ENCODE data around the gene TDRD1. TPM values are rescaled to one million over a fixed set of nuclear protein-coding genes. Genes with fewer than 3 reads are reported as not detected.

TDRD1 gene
- total and polyA plus RNA-seq, 4 donors = 0.01 to 0.17 (median 0.07) TPM

- Histone ChIP-seq H3K9me3 (ENCODE audit: control insufficient read depth in 4 of 4, low read length in 3 of 4) (no peaks in the 10 kb centered on the region), H3K36me3 (ENCODE audit: control insufficient read depth in 4 of 4, insufficient read depth in 3 of 4, low read depth in 1 of 4, low read length in 3 of 4) (no peaks in the 10 kb centered on the region)
- WGBS = 71% methylated on average over 4 of the region's 7 CpGs
These were observed 73.7 kb downstream of the TDRD1 start for GRCh38 chr10:114252883-114253282.

GRCh38 chr10:114255227-114255626 is 76.1 kb downstream of the TDRD1 start:
- Histone ChIP-seq H3K9ac (ENCODE audit: low read depth in 1 of 2, low read length in 2 of 2) (no peak overlapping the region), H3K36me3 (ENCODE audit: control insufficient read depth in 4 of 4, insufficient read depth in 3 of 4, low read depth in 1 of 4, low read length in 3 of 4) (no peaks in the 10 kb centered on the region), H3K4me3 (ENCODE audit: low read depth in 1 of 3, low read length in 3 of 3) (no peak overlapping the region), H3K4me1 (ENCODE audit: control insufficient read depth in 4 of 4, insufficient read depth in 4 of 4, low read length in 3 of 4) (no peaks in the 10 kb centered on the region), H3K27me3 (ENCODE audit: control insufficient read depth in 4 of 4, insufficient read depth in 4 of 4, low read length in 3 of 4) (no peaks in the 10 kb centered on the region), H3K27ac (ENCODE audit: low read depth in 1 of 2, low read length in 2 of 2) (no peak overlapping the region), H3K9me3 (ENCODE audit: control insufficient read depth in 4 of 4, low read length in 3 of 4) (no peaks in the 10 kb centered on the region)
- no peak for DNase-seq (ENCODE audit: low spot score)
- 87% methylated on average over 1 of the region's 1 CpG for WGBS
- no peak for TF ChIP-seq RXRA (IDR thresholded peaks at IDR 0.05)
- TF ChIP-seq TAF1 (conservative IDR thresholded peaks at IDR 0.05) = no peak
- no peak for TF ChIP-seq CTCF (IDR thresholded peaks at IDR 0.05; ENCODE audit: low read depth, low read length, missing input control)
- TF ChIP-seq GABPA (IDR thresholded peaks at IDR 0.05 in 1 of 2, conservative IDR thresholded peaks at IDR 0.05 in 1 of 2) = no peak
- no peak for TF ChIP-seq HNF4G (IDR thresholded peaks at IDR 0.05)
- TF ChIP-seq NR2F2 (IDR thresholded peaks at IDR 0.05) = no peak
- no peak for TF ChIP-seq ATF3 (IDR thresholded peaks at IDR 0.05)
- no peak for TF ChIP-seq RAD21 (IDR thresholded peaks at IDR 0.05)
- TF ChIP-seq HNF4A (conservative IDR thresholded peaks at IDR 0.05) = no peak
- no peak for TF ChIP-seq FOXA1 (IDR thresholded peaks at IDR 0.05)

More at GRCh38 chr10:114252883-114253282, 73.7 kb downstream of the TDRD1 start:
- Histone ChIP-seq H3K9ac (ENCODE audit: low read depth in 1 of 2, low read length in 2 of 2) (no peak overlapping the region), H3K4me3 (ENCODE audit: low read depth in 1 of 3, low read length in 3 of 3) (no peak overlapping the region), H3K27ac (ENCODE audit: low read depth in 1 of 2, low read length in 2 of 2) (no peak overlapping the region), H3K4me1 (ENCODE audit: control insufficient read depth in 4 of 4, insufficient read depth in 4 of 4, low read length in 3 of 4) (no peaks in the 10 kb centered on the region), H3K27me3 (ENCODE audit: control insufficient read depth in 4 of 4, insufficient read depth in 4 of 4, low read length in 3 of 4) (no peaks in the 10 kb centered on the region)
- no peak for DNase-seq (ENCODE audit: low spot score)
- TF ChIP-seq SP1 (IDR thresholded peaks at IDR 0.05) = no peak
- TF ChIP-seq EGR1 (IDR thresholded peaks at IDR 0.05; ENCODE audit: low read depth in 2 of 2) = no peak
- TF ChIP-seq JUND (IDR thresholded peaks at IDR 0.05) = no peak

GRCh38 chr10:114256008-114256765 is 77.0 kb downstream of the TDRD1 start:
- no peaks in the 10 kb centered on the region for H3K27me3 ChIP-seq (ENCODE audit: control insufficient read depth in 4 of 4, insufficient read depth in 4 of 4, low read length in 3 of 4)

More at GRCh38 chr10:114256008-114256765, 77.0 kb downstream of the TDRD1 start:
- no peaks in the 10 kb centered on the region for H3K9me3 ChIP-seq (ENCODE audit: control insufficient read depth in 4 of 4, low read length in 3 of 4)
- no peaks in the 10 kb centered on the region for H3K4me1 ChIP-seq (ENCODE audit: control insufficient read depth in 4 of 4, insufficient read depth in 4 of 4, low read length in 3 of 4)
- H3K27ac ChIP-seq (ENCODE audit: low read depth in 1 of 2, low read length in 2 of 2) = no peak overlapping the region
- TF ChIP-seq ATF3 (IDR thresholded peaks at IDR 0.05) (no peak), JUND (IDR thresholded peaks at IDR 0.05) (no peak), RAD21 (IDR thresholded peaks at IDR 0.05) (no peak), NR2F2 (IDR thresholded peaks at IDR 0.05) (no peak), FOXA1 (IDR thresholded peaks at IDR 0.05) (no peak), RXRA (IDR thresholded peaks at IDR 0.05) (no peak), CTCF (IDR thresholded peaks at IDR 0.05; ENCODE audit: low read depth, low read length, missing input control) (no peak)
- no peak overlapping the region for H3K4me3 ChIP-seq (ENCODE audit: low read depth in 1 of 3, low read length in 3 of 3)
- no peak overlapping the region for H3K9ac ChIP-seq (ENCODE audit: low read depth in 1 of 2, low read length in 2 of 2)
- WGBS = 78% methylated on average over 12 of the region's 12 CpGs
- no peak for DNase-seq (ENCODE audit: low spot score)
- no peaks in the 10 kb centered on the region for H3K36me3 ChIP-seq (ENCODE audit: control insufficient read depth in 4 of 4, insufficient read depth in 3 of 4, low read depth in 1 of 4, low read length in 3 of 4)
